ENCODE results near the gene RASGEF1C.

DNA sequence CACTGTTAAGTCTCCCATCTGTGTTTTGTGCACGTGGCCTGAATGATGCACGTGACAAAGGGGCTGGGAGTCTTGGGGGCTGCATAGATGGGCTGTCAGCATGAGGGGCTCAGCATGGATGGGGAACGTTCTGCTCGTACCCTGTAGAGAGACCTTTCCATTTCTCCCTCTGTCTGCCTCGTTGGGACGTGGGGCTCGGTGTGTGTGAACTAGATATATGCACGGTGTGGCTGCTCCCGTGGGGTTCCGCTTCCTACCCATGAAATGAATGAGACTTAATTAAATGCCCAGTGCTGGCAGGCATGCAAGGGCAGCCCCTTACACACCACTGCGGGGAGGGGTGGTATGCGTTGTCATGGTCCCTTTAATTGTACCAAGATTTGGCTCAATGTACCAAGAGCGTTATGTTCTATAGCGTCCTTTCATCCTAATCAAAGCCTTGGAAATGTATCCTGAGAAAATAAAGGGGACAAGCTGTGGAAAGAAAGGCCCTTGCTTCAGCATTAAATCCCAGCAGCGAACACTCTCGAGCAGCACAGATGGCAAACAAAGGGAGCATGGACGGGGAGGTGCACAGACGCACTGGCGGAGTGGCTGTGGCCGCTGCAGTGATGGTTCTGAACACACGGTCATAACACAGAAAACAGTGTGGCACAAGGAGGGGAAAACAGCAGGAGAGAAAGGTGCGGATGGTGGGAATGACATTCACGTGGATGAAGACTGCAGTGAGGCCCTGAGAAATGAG is 66.8 kb downstream of the RASGEF1C start:
- TF ChIP-seq POLR2A (IDR thresholded peaks at IDR 0.05; ENCODE audit: low read length) (no peak), GATA1 (IDR thresholded peaks at IDR 0.05; ENCODE audit: low read depth, low read length) (no peak)

All from erythroblast (primary cell).